HepG2 (cell line): Measurements from ENCODE around the gene WNT5A. TPM values are rescaled to one million over a fixed set of nuclear protein-coding genes. Genes with fewer than 3 reads are reported as not detected.

ENCODE experiments used
- ATAC-seq: fragments of 200-7000 bp; cut with Tn5 transposase; 3 replicates; pipeline ENCODE4 v1.9.1; 2020; ENCODE audit warnings: mild to moderate bottlenecking, moderate library complexity
- BruUV-seq: library from RNA; stranded (reverse); fragments of 400-500 nt; replicated peaks from 2 replicates; lab custom pipeline; 2021; lab: Mats Ljungman, UMichigan
- CTCF ChIA-PET: fragments of 300-600 bp; formaldehyde crosslinking; extraction: SDS; loops from one replicate; lab custom pipeline; 2021; ENCODE audit warnings: low total read pairs, inconsistent platforms, low intra/inter-chr PET ratio; lab: Yijun Ruan, JAX
- POLR2A ChIA-PET: fragments of 350-600 bp; sonication (Branson Sonifier 250); formaldehyde crosslinking; loops from one replicate; lab custom pipeline; 2020; ENCODE audit warnings: antibody characterized with exemption, inconsistent platforms; lab: Yijun Ruan, JAX
- DNase-seq: peaks from one replicate; pipeline ENCODE4 v3.0.0-alpha.2; 2015; ENCODE audit warnings: low spot score
- FAIRE-seq: peaks from 3 replicates; lab custom pipeline; 2011; peaks lifted over from hg19 to GRCh38; lab: Jason Lieb, UNC
- H2AFZ ChIP-seq: one replicate; pipeline ENCODE4 v1.6.1; 2011; ENCODE audit warnings: low read length, inconsistent platforms
- H3K27ac ChIP-seq: fragments of 300-600 bp; 3 replicates; pipeline ENCODE4 v1.8.0; 2011; ENCODE audit warnings: mixed run types, mild to moderate bottlenecking, mixed read lengths, low read length, inconsistent platforms; ENCODE audit not compliant: insufficient read depth; ENCODE audit errors: extremely low read length
- H3K27me3 ChIP-seq, 2 experiments: fragments of 200-600 bp in 1 of 2; 2 replicates in 1 of 2; 3 replicates in 1 of 2; pipeline versions ENCODE4 v1.6.0 to v1.8.0; 2011; ENCODE audit warnings: low read length in 2 of 2, mild to moderate bottlenecking in 2 of 2, moderate library complexity in 2 of 2, inconsistent platforms in 1 of 2; ENCODE audit not compliant: insufficient read depth in 2 of 2, control insufficient read depth in 1 of 2
- H3K36me3 ChIP-seq, 2 experiments: fragments of 200-600 bp in 1 of 2; replicated peaks in 1 of 2; 2 replicates in 1 of 2; 3 replicates in 1 of 2; pipeline versions ENCODE4 v1.5.1 to v1.8.0; 2011; ENCODE audit warnings: low read length in 2 of 2, inconsistent platforms in 1 of 2; ENCODE audit not compliant: insufficient read depth in 2 of 2, control insufficient read depth in 1 of 2
- H3K4me1 ChIP-seq: 2 replicates; pipeline ENCODE4 v1.5.1; 2012; ENCODE audit warnings: low read length, inconsistent platforms; ENCODE audit not compliant: insufficient read depth
- H3K4me2 ChIP-seq: 2 replicates; pipeline ENCODE4 v1.6.0; 2011; ENCODE audit warnings: low read depth, low read length, inconsistent platforms
- H3K4me3 ChIP-seq, 3 experiments: fragments of 200-600 bp in 1 of 3; sonication (generic), shearing (Covaris generic) in 1 of 3; replicated peaks in 1 of 3; 2 replicates each; pipeline ENCODE4 v1.5.1; 2011 to 2016; ENCODE audit warnings: low read length in 3 of 3, inconsistent platforms in 2 of 3, low read depth in 2 of 3, mild to moderate bottlenecking in 2 of 3, control low read depth in 1 of 3, mixed read lengths in 1 of 3; ENCODE audit not compliant: insufficient read depth in 1 of 3
- H3K79me2 ChIP-seq: one replicate; pipeline ENCODE4 v1.6.1; 2011; ENCODE audit warnings: low read length, inconsistent platforms; ENCODE audit not compliant: insufficient read depth
- H3K9ac ChIP-seq: 2 replicates; pipeline ENCODE4 v1.6.0; 2011; ENCODE audit warnings: mild to moderate bottlenecking, low read depth, low read length, inconsistent platforms; ENCODE audit not compliant: insufficient read depth
- H3K9me3 ChIP-seq: 2 replicates; pipeline ENCODE4 v1.5.1; 2012; ENCODE audit warnings: mild to moderate bottlenecking, low read length
- H4K20me1 ChIP-seq: 2 replicates; pipeline ENCODE4 v1.6.0; 2011; ENCODE audit warnings: inconsistent platforms, mild to moderate bottlenecking, low read length, moderate library complexity; ENCODE audit not compliant: insufficient read depth
- ATF7 ChIP-seq, 2 experiments: fragments of 450-650 bp in 1 of 2; sonication (generic) in 1 of 2; formaldehyde crosslinking in 1 of 2; IDR thresholded peaks; 2 replicates each; pipeline versions ENCODE4 v1.4.0 to v1.6.1; 2016 to 2020; ENCODE audit warnings: antibody characterized with exemption in 1 of 2, mild to moderate bottlenecking in 1 of 2, missing genetic modification reagents in 1 of 2
- CEBPB ChIP-seq: IDR thresholded peaks from 2 replicates; pipeline ENCODE4 v1.6.1; 2011; ENCODE audit warnings: low read depth, low read length, improper control_type of control experiment, borderline replicate concordance
- CREB1 ChIP-seq, 2 experiments: fragments of 450-650 bp in 1 of 2; IDR thresholded peaks; 2 replicates each; pipeline ENCODE4 v1.6.1; 2016 to 2017; ENCODE audit warnings: control low read depth in 1 of 2, mild to moderate bottlenecking in 1 of 2, missing compliant biosample characterization in 1 of 2, missing genetic modification characterization in 1 of 2
- ZNF180 ChIP-seq: sonication (generic); formaldehyde crosslinking; IDR thresholded peaks from 2 replicates; pipeline ENCODE4 v1.4.0; 2020; ENCODE audit warnings: low read depth, missing genetic modification reagents, borderline replicate concordance
- ZNF780A ChIP-seq: sonication (generic); formaldehyde crosslinking; IDR thresholded peaks from 2 replicates; pipeline ENCODE4 v1.8.0; 2022; ENCODE audit warnings: mild to moderate bottlenecking, missing genetic modification reagents, moderate library complexity
- WGBS: methylation state at CpG from one replicate; pipeline ENCODE4 v1.1.6; 2017; ENCODE audit warnings: low lambda C conversion rate; 5-methylcytosine and 5-hydroxymethylcytosine counted together
- in situ Hi-C: cut with HindIII; loops from 2 replicates; pipeline ENCODE4 v1.10.0; 2017; ENCODE audit warnings: low pct_unique_long_range_greater_than_20kb; ENCODE audit not compliant: extremely low pct_ligation_motif_present
- intact Hi-C: fragments of 100-400 bp; cut with micrococcal nuclease; formaldehyde crosslinking; loops from one replicate; pipeline ENCODE4 v1.10.0; 2022; ENCODE audit not compliant: unreplicated experiment
- polyA plus RNA-seq, 8 experiments: library from polyadenylated mRNA; depleted of rRNA in 3 of 8; stranded (reverse) in 7 of 8; unstranded in 1 of 8; fragments of >200 nt; fragmentation: Illumina TruSeq in 4 of 8; extraction: Trizol in 4 of 8; gene quantifications; 2 replicates each; pipeline versions ENCODE4 v1.2.1 to v1.2.3, GENCODE V29; 2011 to 2016; ENCODE audit warnings: low read depth in 4 of 8, missing spikeins in 1 of 8, mixed read lengths in 1 of 8; ENCODE audit not compliant: insufficient read depth in 1 of 8
- total RNA-seq, 5 experiments: library from RNA; depleted of rRNA; stranded (reverse); fragments of >200 nt; fragmentation: Illumina TruSeq; extraction: Trizol; gene quantifications; 2 replicates each; pipeline ENCODE4 v1.2.3, GENCODE V29; 2016; ENCODE audit warnings: low read depth in 1 of 5
- TF ChIP-seq, protein P1 (sequence below): IDR thresholded peaks from 2 replicates; pipeline ENCODE4 v1.6.1; 2016; ENCODE audit warnings: low read depth, borderline replicate concordance
- TF ChIP-seq, protein P2 (sequence below): sonication (generic); formaldehyde crosslinking; IDR thresholded peaks from 2 replicates; pipeline ENCODE4 v1.4.0; 2020; ENCODE audit warnings: mild to moderate bottlenecking, missing genetic modification reagents
- TF ChIP-seq, protein P3 (sequence below): IDR thresholded peaks from 2 replicates; pipeline ENCODE4 v1.6.1; 2016

Gene WNT5A
- total and polyA plus RNA-seq, 2 of the 13 experiments (the other 11 are each of a cell fraction or from before 2014, with no cell fraction given): not detected

DNA sequence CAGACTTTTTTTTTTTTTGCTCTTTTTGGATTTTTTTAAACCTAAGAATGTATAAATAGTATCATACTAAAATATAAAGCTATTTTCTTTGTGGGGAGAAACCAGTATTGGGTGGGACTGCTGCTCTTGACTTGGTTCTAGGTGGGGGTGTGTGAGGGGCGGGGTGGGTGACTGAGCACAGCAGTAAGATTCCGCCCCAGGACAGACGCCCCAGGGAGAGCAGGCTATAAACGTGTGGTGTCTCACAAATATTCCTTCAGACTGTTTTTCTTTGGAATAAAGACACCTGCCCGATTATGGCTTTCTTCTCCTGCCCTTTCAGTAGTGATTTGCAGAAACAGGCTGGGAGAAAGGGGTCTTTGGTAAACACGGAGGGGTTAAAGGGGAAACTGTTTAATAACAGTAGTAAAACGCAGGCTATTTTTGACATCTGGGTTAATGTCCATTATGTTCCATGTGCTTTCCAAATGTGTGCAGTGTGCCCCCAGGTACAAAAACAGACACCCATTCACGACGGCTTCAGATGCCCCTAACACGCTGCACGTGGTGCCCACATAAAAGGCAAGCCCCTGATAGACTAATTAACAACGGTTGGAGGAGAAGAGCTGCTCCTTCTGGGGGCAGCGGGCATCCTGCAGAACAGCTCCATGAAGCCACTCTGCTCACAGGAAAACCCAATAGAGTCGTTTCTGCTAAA is 28.6 kb upstream of the WNT5A start (continued):
- TF ChIP-seq ZNF780A (CRISPR knock-in tag): no peak
- TF ChIP-seq, protein P1, sequence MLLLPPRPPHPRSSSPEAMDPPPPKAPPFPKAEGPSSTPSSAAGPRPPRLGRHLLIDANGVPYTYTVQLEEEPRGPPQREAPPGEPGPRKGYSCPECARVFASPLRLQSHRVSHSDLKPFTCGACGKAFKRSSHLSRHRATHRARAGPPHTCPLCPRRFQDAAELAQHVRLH (CRISPR knock-in tag): no peak
- TF ChIP-seq, protein P2, sequence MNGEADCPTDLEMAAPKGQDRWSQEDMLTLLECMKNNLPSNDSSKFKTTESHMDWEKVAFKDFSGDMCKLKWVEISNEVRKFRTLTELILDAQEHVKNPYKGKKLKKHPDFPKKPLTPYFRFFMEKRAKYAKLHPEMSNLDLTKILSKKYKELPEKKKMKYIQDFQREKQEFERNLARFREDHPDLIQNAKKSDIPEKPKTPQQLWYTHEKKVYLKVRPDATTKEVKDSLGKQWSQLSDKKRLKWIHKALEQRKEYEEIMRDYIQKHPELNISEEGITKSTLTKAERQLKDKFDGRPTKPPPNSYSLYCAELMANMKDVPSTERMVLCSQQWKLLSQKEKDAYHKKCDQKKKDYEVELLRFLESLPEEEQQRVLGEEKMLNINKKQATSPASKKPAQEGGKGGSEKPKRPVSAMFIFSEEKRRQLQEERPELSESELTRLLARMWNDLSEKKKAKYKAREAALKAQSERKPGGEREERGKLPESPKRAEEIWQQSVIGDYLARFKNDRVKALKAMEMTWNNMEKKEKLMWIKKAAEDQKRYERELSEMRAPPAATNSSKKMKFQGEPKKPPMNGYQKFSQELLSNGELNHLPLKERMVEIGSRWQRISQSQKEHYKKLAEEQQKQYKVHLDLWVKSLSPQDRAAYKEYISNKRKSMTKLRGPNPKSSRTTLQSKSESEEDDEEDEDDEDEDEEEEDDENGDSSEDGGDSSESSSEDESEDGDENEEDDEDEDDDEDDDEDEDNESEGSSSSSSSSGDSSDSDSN: no peak

DNA sequence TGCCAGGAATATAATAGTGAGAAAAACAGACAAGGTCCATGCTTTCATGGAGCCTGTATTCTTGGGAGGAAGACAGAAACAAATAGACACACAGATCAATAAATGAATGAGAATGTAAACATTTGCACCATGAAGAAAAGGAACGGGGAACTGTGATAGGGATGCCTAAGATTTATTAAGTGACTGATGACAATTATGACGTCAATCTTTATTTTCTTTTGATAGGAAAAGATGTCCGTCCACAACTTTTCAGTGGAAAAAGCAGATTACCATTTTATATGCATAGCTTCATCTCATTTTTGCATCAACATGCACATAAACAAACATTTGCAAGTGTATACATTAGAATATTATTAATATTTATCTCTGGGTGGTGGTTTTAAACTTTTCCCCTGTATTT is 27.9 kb upstream of the WNT5A start:
- Histone ChIP-seq H3K79me2 (no peaks in the 10 kb centered on the region), H3K27ac (no peak overlapping the region), H3K4me1 (no peaks in the 10 kb centered on the region), H4K20me1 (no peaks in the 10 kb centered on the region), H3K9me3 (no peaks in the 10 kb centered on the region), H3K36me3 (no peaks in the 10 kb centered on the region), H3K27me3 (peaks cover 0 to 1% of the 10 kb centered on the region in 2 experiments; a peak in 2 of 5 replicates), H3K4me2 (no peak overlapping the region), H3K9ac (no peak overlapping the region), H3K4me3 (no peak overlapping the region), H2AFZ (no peak overlapping the region)
- no peak for TF ChIP-seq CEBPB
- TF ChIP-seq, protein P3, sequence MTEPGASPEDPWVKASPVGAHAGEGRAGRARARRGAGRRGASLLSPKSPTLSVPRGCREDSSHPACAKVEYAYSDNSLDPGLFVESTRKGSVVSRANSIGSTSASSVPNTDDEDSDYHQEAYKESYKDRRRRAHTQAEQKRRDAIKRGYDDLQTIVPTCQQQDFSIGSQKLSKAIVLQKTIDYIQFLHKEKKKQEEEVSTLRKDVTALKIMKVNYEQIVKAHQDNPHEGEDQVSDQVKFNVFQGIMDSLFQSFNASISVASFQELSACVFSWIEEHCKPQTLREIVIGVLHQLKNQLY: no peak
- TF ChIP-seq ATF7 (IDR thresholded peaks at IDR 0.05): peak; percentile 70; the same call in 1 of the 2 replicates
- TF ChIP-seq ATF7 (CRISPR knock-in tag; IDR thresholded peaks at IDR 0.05): no peak
- no peak for TF ChIP-seq ZNF180
- peak; percentile 77 for TF ChIP-seq CREB1 (IDR thresholded peaks at IDR 0.05)
- TF ChIP-seq CREB1 (CRISPR knock-in tag; IDR thresholded peaks at IDR 0.05): no peak
- CTCF ChIA-PET: no interaction called here
- FAIRE-seq: no peak
- BruUV-seq: no TSS peak
- POLR2A ChIA-PET: no interaction called here
- DNase-seq: no peak
- ATAC-seq: no peak
- in situ Hi-C loops (no loop called here), intact Hi-C loops (no loop called here)
- 30% methylated on average over 3 of the region's 3 CpGs for WGBS
